ENCODE results near the gene NDC1.

NDC1 gene

DNA sequence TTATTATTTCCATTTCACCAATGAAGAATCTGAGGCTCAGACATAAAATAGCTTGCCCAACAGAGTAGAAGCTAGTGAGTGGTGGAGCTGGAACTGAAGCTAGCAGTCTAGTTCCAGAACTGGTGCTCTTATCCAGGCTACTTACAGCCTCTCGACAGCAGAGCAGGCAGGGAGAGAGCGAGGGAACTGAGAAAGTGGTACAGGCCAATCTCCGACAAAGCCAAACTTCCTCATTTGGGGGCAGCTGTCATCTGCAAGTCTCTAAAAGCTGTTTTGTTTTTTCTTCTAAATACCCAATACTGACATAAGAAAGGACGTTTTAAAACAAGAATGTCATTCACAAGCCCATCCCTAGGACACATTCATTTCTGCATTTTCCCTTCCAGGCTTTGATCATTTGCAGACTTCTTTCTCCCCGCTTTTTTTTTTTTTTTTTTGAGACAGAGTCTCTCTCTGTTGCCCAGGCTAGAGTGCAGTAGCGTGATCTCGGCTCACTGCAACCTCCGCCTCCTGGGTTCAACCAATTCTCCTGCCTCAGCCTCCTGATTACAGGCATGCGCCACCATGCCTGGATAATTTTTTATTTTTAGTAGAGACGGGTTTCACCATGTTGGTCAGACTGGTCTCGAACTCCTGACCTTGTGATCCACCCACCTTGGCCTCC is 31.5 kb upstream of the NDC1 start:
- no peak for ATAC-seq

DNA sequence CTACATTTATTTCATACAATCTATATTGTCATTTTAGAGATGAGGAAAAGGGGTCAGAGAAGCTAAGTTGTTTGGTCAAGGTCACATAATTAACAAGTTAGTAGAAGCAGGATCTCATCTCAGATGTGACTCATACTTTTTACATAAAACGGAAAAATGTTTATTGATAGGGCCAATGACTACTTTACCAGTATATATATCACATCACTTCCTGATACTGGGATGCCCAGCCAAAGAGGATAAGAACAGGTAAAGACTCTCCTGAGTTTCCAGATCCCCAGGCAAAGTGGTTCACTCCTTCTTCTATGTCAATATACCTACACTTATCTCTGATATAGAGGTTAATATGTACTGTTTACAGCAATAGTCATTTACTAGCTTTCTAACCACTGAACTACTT is 30.5 kb upstream of the NDC1 start:
- TF ChIP-seq BACH2 (CRISPR knock-in tag; IDR thresholded peaks at IDR 0.05; ENCODE audit: borderline replicate concordance), result no peak
- no peak for TF ChIP-seq ARNTL (CRISPR knock-in tag; IDR thresholded peaks at IDR 0.05; ENCODE audit: borderline replicate concordance, low read depth)
- TF ChIP-seq ZC3H10 (CRISPR knock-in tag; IDR thresholded peaks at IDR 0.05), result no peak
- TF ChIP-seq, protein P1, sequence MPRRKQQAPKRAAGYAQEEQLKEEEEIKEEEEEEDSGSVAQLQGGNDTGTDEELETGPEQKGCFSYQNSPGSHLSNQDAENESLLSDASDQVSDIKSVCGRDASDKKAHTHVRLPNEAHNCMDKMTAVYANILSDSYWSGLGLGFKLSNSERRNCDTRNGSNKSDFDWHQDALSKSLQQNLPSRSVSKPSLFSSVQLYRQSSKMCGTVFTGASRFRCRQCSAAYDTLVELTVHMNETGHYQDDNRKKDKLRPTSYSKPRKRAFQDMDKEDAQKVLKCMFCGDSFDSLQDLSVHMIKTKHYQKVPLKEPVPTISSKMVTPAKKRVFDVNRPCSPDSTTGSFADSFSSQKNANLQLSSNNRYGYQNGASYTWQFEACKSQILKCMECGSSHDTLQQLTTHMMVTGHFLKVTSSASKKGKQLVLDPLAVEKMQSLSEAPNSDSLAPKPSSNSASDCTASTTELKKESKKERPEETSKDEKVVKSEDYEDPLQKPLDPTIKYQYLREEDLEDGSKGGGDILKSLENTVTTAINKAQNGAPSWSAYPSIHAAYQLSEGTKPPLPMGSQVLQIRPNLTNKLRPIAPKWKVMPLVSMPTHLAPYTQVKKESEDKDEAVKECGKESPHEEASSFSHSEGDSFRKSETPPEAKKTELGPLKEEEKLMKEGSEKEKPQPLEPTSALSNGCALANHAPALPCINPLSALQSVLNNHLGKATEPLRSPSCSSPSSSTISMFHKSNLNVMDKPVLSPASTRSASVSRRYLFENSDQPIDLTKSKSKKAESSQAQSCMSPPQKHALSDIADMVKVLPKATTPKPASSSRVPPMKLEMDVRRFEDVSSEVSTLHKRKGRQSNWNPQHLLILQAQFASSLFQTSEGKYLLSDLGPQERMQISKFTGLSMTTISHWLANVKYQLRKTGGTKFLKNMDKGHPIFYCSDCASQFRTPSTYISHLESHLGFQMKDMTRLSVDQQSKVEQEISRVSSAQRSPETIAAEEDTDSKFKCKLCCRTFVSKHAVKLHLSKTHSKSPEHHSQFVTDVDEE (CRISPR knock-in tag; IDR thresholded peaks at IDR 0.05), result no peak
- TF ChIP-seq ZNF70 (CRISPR knock-in tag; IDR thresholded peaks at IDR 0.05), result no peak
- no peak for TF ChIP-seq ZNF565 (CRISPR knock-in tag; conservative IDR thresholded peaks at IDR 0.05; ENCODE audit: low read depth)
- no peak for TF ChIP-seq ESRRG (CRISPR knock-in tag; IDR thresholded peaks at IDR 0.05)
- no peak for TF ChIP-seq ZNF8 (CRISPR knock-in tag; IDR thresholded peaks at IDR 0.05)
- TF ChIP-seq SNAI2 (CRISPR knock-in tag; IDR thresholded peaks at IDR 0.05), result no peak
- no peak for TF ChIP-seq ZFP30 (CRISPR knock-in tag; IDR thresholded peaks at IDR 0.05)
- TF ChIP-seq TOX (CRISPR knock-in tag; IDR thresholded peaks at IDR 0.05; ENCODE audit: borderline replicate concordance), result no peak
- TF ChIP-seq, protein P2, sequence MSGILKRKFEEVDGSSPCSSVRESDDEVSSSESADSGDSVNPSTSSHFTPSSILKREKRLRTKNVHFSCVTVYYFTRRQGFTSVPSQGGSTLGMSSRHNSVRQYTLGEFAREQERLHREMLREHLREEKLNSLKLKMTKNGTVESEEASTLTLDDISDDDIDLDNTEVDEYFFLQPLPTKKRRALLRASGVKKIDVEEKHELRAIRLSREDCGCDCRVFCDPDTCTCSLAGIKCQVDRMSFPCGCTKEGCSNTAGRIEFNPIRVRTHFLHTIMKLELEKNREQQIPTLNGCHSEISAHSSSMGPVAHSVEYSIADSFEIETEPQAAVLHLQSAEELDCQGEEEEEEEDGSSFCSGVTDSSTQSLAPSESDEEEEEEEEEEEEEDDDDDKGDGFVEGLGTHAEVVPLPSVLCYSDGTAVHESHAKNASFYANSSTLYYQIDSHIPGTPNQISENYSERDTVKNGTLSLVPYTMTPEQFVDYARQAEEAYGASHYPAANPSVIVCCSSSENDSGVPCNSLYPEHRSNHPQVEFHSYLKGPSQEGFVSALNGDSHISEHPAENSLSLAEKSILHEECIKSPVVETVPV (CRISPR knock-in tag; IDR thresholded peaks at IDR 0.05), result no peak
- TF ChIP-seq GLIS3 (CRISPR knock-in tag; IDR thresholded peaks at IDR 0.05), result no peak
- TF ChIP-seq, protein P3, sequence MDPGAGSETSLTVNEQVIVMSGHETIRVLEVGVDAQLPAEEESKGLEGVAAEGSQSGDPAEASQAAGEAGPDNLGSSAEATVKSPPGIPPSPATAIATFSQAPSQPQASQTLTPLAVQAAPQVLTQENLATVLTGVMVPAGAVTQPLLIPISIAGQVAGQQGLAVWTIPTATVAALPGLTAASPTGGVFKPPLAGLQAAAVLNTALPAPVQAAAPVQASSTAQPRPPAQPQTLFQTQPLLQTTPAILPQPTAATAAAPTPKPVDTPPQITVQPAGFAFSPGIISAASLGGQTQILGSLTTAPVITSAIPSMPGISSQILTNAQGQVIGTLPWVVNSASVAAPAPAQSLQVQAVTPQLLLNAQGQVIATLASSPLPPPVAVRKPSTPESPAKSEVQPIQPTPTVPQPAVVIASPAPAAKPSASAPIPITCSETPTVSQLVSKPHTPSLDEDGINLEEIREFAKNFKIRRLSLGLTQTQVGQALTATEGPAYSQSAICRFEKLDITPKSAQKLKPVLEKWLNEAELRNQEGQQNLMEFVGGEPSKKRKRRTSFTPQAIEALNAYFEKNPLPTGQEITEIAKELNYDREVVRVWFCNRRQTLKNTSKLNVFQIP (CRISPR knock-in tag; IDR thresholded peaks at IDR 0.05; ENCODE audit: borderline replicate concordance, low read depth), result no peak
- TF ChIP-seq OSR1 (CRISPR knock-in tag; IDR thresholded peaks at IDR 0.05), result no peak
- TF ChIP-seq RARB (CRISPR knock-in tag; IDR thresholded peaks at IDR 0.05), result no peak
- TF ChIP-seq TCF4 (CRISPR knock-in tag; IDR thresholded peaks at IDR 0.05; ENCODE audit: borderline replicate concordance), result no peak
- no peak for TF ChIP-seq PPARA (CRISPR knock-in tag; IDR thresholded peaks at IDR 0.05; ENCODE audit: borderline replicate concordance)
- TF ChIP-seq, protein P4, sequence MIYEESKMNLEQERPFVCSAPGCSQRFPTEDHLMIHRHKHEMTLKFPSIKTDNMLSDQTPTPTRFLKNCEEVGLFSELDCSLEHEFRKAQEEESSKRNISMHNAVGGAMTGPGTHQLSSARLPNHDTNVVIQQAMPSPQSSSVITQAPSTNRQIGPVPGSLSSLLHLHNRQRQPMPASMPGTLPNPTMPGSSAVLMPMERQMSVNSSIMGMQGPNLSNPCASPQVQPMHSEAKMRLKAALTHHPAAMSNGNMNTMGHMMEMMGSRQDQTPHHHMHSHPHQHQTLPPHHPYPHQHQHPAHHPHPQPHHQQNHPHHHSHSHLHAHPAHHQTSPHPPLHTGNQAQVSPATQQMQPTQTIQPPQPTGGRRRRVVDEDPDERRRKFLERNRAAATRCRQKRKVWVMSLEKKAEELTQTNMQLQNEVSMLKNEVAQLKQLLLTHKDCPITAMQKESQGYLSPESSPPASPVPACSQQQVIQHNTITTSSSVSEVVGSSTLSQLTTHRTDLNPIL (CRISPR knock-in tag; IDR thresholded peaks at IDR 0.05; ENCODE audit: low read depth), result no peak
- no peak for ATAC-seq

More for the DNA sequence above, 31.5 kb upstream of the NDC1 start:
- TF ChIP-seq, protein P1 (CRISPR knock-in tag; IDR thresholded peaks at IDR 0.05), result no peak
- TF ChIP-seq, protein P4 (CRISPR knock-in tag; IDR thresholded peaks at IDR 0.05; ENCODE audit: low read depth), result no peak
- TF ChIP-seq ZNF8 (CRISPR knock-in tag; IDR thresholded peaks at IDR 0.05), result no peak
- TF ChIP-seq, protein P3 (CRISPR knock-in tag; IDR thresholded peaks at IDR 0.05; ENCODE audit: borderline replicate concordance, low read depth), result no peak
- TF ChIP-seq ZNF70 (CRISPR knock-in tag; IDR thresholded peaks at IDR 0.05), result no peak
- no peak for TF ChIP-seq OSR1 (CRISPR knock-in tag; IDR thresholded peaks at IDR 0.05)
- TF ChIP-seq PPARA (CRISPR knock-in tag; IDR thresholded peaks at IDR 0.05; ENCODE audit: borderline replicate concordance), result no peak

Data from SK-N-SH treated with all-trans-retinoic acid at 6 μM for 48 hours (cell line).